ENCODE results near the gene TOMM20.
"Not testable (repeated sequence)": the region's sequence is repeated elsewhere in the genome, so short reads cannot be mapped to it uniquely, and the experiment has no call there.

DNA sequence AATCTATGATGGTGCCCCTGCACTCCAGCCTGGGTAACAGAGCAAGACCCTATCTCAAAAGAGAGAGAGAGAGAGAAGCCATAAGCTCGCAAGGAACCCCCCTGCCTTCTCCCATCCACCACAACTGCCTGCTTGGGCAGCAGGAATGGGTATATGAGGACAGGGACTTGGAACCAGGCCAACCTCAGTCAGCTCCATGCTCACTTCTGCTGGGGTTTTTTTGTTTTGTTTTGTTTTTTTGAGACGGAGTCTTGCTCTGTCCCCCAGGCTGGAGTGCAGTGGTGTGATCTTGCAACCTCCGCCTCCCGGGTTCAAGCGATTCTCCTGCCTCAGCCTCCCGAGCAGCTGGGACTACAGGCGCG lies 36.6 kb downstream of the TOMM20 start:
- not testable (repeated sequence) for TF ChIP-seq CTCF, POLR2A (IDR thresholded peaks at IDR 0.05)

Measured in thyroid gland (tissue), 4 donors.